Measurements from ENCODE around the gene DMRTC1B.
"Not testable (repeated sequence)": the region's sequence is repeated elsewhere in the genome, so short reads cannot be mapped to it uniquely, and the experiment has no call there.

Gene DMRTC1B, protein sequence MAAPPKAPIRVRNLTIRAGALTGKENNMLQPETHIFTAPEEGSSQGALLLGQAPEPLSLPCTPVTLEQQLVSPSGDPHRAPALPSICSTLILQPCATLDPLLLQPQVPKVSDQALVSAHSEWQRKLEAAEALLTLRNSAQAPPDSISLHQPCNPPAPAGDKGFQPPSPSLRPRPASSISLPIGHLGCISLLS

DNA sequence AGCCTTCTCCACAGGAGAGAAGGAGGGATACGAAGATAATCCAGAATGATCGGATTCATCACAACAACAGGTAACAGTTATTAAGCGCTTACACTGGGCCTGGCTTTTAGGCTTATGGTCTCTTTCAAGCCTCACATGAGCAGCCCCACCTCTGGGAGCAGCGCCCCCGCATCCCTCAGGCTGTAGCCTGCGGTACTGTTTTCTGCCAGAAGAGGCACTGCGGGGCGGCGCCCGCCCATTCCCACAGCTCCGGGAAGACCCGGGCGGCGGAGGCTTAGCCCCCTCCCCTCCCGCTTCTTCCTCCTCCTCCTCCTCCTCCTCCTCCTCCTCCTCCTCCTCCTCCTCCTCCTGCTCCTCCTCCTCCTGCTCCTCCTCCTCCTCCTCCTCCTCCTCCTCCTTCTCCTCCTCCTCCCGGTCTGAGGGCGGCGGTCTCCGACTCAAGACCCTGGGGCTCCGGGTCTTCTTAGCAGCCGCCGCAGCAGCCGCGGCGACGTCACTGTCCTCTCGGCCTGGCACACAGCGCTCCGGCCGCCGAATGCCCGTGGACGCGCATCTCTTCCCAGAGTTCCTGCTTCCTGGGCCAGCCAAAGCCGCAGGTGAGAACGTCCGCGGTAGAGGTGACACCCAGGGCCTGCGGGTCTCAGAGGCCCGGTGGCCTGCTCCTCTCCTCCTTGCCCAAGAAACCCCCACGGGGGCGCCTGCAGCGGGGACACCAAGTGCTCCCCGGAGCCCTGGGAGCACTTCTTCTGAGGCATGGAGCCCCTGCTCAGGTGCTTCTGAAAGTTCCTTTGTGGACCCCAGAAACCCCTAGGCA, at the start of gene DMRTC1B:
Gene DMRTC1B, plus strand, starts transcription at position 238 of the 814 bp plus-strand sequence. CDS start 68,246 bp downstream, outside the sequence.
- DNase-seq (ENCODE audit: low read depth): not testable (repeated sequence)

DNA sequence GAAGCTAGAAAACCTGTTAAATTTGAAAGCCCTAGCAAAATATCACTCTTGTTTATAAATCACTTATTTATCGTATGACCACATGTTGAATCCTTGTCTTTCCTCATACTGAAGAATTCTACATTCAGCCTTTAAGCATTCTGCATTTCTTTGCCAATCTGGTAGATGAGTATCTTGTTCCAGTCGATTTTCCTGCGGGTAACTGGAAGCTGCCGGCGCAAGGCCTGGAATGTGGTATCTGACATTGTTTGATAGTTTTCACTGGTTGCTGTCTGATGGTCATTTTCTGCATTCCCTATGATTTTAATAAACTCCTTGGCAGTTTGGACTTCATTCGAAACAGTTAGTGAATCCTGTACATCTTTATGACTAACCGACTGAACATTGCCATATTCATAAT, 48.8 kb upstream of the DMRTC1B start:
- no peak for DNase-seq (ENCODE audit: low read depth)

DNA sequence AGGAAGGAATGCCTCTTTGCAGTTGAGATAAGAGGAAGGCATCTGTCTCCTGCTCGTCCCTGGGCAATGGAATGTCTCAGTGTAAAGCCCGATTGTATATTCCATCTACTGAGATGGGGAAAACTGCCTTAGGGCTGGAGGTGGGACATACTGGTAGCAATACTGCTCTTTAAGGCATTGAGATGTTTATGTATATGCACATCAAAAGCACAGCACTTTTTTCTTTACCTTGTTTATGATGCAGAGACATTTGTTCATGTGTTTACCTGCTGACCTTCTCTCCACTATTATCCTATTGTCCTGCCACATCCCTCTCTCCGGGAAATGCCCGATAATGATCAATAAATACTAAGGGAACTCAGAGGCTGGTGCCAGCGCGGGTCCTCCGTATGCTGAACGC, 43.1 kb upstream of the DMRTC1B start:
- DNase-seq (ENCODE audit: low read depth): not testable (repeated sequence)

- no peak for DNase-seq (ENCODE audit: low read depth)
These were observed 41.1 kb upstream of the DMRTC1B start for GRCh38 chrX:72735561-72735960.

GRCh38 chrX:72745546-72745945, 31.1 kb upstream of the DMRTC1B start:
- DNase-seq (ENCODE audit: low read depth): not testable (repeated sequence)

- DNase-seq (ENCODE audit: low read depth): not testable (repeated sequence)
These were observed 28.1 kb upstream of the DMRTC1B start for GRCh38 chrX:72748545-72748944.

DNA sequence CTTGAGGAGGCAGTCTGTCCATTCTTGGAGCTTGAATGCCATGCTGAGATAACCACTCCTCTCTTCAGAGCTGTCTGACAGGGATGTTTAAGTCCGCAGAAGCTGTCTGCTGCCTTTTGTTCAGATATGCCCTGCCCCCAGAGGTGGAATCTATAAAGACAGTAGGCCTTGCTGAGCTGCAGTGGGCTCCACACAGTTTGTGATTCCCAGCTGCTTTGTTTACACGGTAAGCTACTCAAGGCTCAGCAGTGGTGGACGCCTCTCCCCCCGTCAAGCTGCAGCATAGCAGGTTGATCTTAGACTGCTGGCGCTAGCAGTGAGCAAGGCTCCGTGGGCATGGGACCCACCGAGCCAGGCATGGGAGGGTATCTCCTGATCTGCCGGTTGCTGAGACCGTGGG, 16.2 kb upstream of the DMRTC1B start:
- not testable (repeated sequence) for DNase-seq (ENCODE audit: low read depth)

- DNase-seq (ENCODE audit: low read depth): not testable (repeated sequence)
These were observed 739 bp downstream of the DMRTC1B start for GRCh38 chrX:72777467-72777790.

DNA sequence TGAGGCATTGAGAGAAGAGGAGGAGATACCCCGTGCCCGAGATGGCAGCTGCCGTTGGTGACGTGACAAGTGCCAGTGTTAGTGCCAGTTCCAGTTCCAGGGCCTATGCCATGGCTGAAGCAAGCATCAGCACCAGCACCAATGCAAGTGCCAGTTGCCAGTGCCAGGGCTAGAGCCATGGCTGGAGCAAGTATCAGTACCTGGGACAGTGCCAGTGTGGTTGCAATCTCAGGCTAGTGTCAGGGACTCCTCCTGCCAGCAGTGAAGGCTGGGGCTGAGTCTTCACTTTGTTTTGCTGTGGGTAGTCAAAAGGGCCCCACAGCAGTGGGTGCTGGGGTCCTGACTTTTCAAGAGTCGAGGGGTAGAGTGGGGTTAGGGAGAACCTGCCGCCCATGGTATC, 1.5 kb downstream of the DMRTC1B start:
- DNase-seq (ENCODE audit: low read depth): not testable (repeated sequence)

GRCh38 chrX:72782560-72782959, 5.9 kb downstream of the DMRTC1B start, which contains the start of gene FAM236B:
Gene FAM236B, minus strand, starts transcription at chrX:72782660. Its CDS starts 100 bp downstream, at chrX:72782560.
- not testable (repeated sequence) for DNase-seq (ENCODE audit: low read depth)

DNA sequence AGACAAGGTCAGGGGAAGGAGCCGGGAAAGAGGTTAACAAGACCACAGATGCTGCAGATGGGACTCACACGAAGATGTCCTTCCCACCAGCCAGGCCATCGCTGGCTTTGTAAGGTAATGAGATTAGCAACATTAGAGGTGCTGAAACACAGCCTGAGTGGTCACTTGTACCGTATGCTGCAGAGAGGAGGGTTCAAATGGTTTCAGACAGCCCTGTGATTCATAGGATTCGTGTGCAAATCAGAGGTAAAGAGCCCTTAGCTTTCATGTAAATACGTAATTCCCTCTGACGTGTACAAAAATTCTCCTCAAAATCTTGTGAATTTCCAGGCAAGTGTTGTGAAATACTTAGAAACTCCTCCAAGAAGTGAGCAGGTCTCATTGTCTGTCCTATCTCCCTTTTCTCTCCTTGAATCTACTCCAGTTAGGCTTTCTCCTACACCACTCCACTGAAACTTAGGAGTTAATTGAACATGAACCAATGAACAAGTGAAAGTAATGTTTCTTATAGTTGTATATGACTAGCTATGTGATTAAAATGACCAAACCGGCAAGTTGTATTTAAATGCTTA, 6.8 kb downstream of the DMRTC1B start:
- DNase-seq (ENCODE audit: low read depth): not testable (repeated sequence)

GRCh38 chrX:72783964-72784363, 7.3 kb downstream of the DMRTC1B start:
- not testable (repeated sequence) for DNase-seq (ENCODE audit: low read depth)

DNA sequence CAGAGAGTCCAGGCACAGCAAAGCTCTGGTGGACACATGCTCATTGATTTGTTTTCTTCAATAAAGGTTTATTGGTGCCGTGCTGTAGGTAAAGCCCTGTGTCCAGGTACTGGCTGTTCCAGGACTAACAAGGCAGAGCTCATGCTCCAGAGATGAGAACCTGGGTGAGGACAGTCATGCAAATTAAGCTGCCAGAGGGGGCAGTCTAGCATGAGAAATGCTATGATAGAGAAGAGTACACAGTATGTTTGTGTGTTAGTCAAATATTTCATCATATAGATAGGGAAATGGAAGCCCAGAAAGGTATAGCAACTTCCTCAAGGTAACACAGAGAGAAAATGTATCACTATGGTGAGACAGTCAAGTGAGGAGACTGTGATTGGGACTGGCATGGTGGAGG, 11.5 kb downstream of the DMRTC1B start:
- DNase-seq (ENCODE audit: low read depth): not testable (repeated sequence)

DNA sequence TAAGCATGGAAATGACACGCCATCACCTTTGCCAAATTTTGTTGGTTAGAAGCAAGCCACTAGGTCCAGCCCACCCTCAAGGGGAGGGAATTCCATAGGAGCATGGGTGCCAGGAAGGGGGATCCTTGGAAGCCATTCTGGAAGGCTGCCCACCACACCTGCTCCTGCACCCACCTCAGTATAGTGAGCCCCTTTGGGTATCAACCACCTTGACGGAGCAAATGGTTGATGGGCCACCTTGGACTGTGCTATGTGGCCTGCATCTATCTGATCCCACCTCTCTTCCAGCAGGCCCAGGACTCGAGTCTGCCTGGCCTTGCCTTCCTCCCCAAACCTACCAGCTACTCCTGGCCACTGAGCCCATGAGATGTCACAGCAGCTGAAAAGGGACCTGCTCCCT, 13.7 kb downstream of the DMRTC1B start:
- DNase-seq (ENCODE audit: low read depth): not testable (repeated sequence)

- DNase-seq (ENCODE audit: low read depth): not testable (repeated sequence)
These were observed 31.4 kb downstream of the DMRTC1B start, which contains the start of gene FAM236D for GRCh38 chrX:72808110-72808509. Gene FAM236D, minus strand, starts transcription at chrX:72808210. Its CDS starts 100 bp downstream, at chrX:72808110.

- not testable (repeated sequence) for DNase-seq (ENCODE audit: low read depth)
These were observed 54.0 kb downstream of the DMRTC1B start for GRCh38 chrX:72830701-72831100.

DNA sequence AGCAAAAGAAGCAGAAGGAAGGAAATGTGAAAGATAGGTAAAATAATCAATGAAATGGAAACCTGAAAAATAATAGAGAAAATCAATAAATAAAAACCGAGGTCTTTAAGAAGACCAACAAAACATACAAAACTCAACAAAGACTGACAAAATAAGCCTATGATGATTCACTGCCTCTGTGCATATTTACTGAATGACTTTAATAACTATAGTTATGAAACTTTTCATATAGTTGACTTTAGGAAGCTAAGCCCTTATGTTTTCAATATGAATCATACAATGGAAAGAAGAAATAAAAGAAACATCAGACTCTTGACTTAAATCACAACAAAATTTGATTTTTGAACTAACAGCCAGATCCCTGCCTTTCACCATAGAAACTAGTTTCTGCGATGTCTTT, 60.8 kb downstream of the DMRTC1B start:
- not testable (repeated sequence) for DNase-seq (ENCODE audit: low read depth)

- not testable (repeated sequence) for DNase-seq (ENCODE audit: low read depth)
These were observed 106.2 kb downstream of the DMRTC1B start for GRCh38 chrX:72882898-72883297.

GRCh38 chrX:72889740-72890139, 113.0 kb downstream of the DMRTC1B start:
- not testable (repeated sequence) for DNase-seq (ENCODE audit: low read depth)

All from non-pigmented ciliary epithelial cell (primary cell).